Omental fat pad (tissue), 4 donors: ENCODE data around the gene STK32A. TPM values are rescaled to one million over a fixed set of nuclear protein-coding genes. Genes with fewer than 3 reads are reported as not detected.

ENCODE experiments used
- ATAC-seq: fragments of 150-250 bp; one replicate; pipeline ENCODE4 v1.9.1; 2016; ENCODE audit warnings: mild to moderate bottlenecking, moderate library complexity; ENCODE audit not compliant: low FRiP score
- DNase-seq: peaks from one replicate; pipeline ENCODE4 v3.0.0-alpha.2; 2019; ENCODE audit warnings: low spot score
- small RNA-seq: library from RNA; depleted of rRNA; stranded (forward); fragments of <200 nt; gene quantifications from one replicate; pipeline ENCODE3, GENCODE V24; 2016
- total RNA-seq, 4 donors: library from RNA; depleted of rRNA; stranded (reverse); fragments of >200 nt; gene quantifications; one replicate each; pipeline ENCODE4 v1.1.0, GENCODE V29; 2016
- TF ChIP-seq, protein P1 (sequence below), 3 donors: fragments of 450-650 bp; IDR thresholded peaks; one replicate each; pipeline ENCODE4 v1.5.1; 2016 to 2017; ENCODE audit warnings: antibody characterized with exemption in 3 of 3, mild to moderate bottlenecking in 3 of 3, moderate library complexity in 2 of 3

STK32A gene
- total RNA-seq, 4 donors from 2014 or later, result 0.48 to 12.3 (median 4.9) TPM

- TF ChIP-seq, protein P1, sequence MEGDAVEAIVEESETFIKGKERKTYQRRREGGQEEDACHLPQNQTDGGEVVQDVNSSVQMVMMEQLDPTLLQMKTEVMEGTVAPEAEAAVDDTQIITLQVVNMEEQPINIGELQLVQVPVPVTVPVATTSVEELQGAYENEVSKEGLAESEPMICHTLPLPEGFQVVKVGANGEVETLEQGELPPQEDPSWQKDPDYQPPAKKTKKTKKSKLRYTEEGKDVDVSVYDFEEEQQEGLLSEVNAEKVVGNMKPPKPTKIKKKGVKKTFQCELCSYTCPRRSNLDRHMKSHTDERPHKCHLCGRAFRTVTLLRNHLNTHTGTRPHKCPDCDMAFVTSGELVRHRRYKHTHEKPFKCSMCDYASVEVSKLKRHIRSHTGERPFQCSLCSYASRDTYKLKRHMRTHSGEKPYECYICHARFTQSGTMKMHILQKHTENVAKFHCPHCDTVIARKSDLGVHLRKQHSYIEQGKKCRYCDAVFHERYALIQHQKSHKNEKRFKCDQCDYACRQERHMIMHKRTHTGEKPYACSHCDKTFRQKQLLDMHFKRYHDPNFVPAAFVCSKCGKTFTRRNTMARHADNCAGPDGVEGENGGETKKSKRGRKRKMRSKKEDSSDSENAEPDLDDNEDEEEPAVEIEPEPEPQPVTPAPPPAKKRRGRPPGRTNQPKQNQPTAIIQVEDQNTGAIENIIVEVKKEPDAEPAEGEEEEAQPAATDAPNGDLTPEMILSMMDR (IDR thresholded peaks at IDR 0.05), result no peak
- no peak for ATAC-seq
These were observed 196.8 kb downstream of the STK32A start for GRCh38 chr5:147431586-147431985.

DNA sequence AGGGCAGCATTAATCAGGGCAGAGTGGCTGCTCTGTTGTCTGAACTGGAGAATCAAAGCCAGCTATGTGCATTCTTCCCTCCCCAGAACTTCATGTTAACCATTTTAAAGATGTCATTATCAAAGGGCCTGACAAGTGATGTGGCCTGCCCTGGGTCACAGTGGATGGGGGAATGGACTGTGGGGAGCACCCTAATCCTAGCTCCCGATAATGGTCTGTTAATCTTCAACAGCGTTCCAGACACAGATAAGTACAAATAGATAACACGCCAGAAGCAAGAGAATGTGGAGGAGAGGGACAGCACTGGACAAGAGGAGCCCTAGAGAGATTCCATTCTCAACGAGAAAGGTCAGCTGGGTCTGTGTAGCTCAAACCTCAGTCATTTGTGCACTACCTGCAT, 197.5 kb downstream of the STK32A start:
- DNase-seq, result no peak
- ATAC-seq, result no peak
- TF ChIP-seq, protein P1 (IDR thresholded peaks at IDR 0.05), result no peak

More at GRCh38 chr5:147431586-147431985, 196.8 kb downstream of the STK32A start:
- no peak for DNase-seq

- TF ChIP-seq, protein P1 (IDR thresholded peaks at IDR 0.05), result no peak
- ATAC-seq (no peak), DNase-seq (no peak)
These were observed 199.2 kb downstream of the STK32A start for GRCh38 chr5:147434049-147434448.

DNA sequence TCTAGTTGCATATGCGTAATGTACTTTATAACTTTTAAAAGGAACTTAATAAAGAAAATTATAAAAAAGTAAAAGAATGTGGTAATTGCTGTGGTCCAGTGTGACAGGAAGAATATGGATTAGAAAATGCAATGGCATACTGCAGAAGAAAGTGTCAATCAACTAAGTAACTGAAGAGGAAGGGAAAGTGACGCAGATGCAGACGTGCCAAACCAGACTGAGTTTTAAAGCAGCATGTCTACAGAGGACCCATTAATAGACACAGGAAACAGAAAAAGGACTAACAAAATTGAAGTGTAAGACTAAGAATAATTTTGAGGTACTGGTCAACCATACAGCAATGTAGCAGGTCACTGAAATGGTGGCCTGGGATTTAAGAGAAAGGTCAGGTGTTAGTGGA, 201.8 kb downstream of the STK32A start:
- DNase-seq, result no peak
- no peak for ATAC-seq
- TF ChIP-seq, protein P1 (IDR thresholded peaks at IDR 0.05), result no peak

DNA sequence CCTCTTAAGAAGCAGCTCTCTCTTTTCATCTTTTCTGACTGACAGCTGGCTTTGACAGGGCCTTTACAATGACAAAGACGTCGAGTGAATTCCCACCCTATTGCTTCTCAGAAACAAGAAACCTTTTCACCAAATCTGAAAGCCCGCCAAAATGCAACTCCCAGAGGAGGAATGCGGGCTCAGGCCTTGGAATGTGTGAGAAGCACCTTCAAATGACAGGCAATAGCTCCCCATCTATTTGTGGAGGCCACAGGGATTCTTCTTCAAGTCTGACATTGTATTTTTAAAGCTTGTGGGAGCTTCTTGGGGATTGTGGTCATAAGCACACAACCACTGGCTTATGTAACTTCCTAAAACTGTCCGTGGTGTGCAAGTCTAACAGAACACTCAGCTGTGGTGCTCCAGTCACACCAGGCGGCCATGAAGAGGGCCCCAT, 202.4 kb downstream of the STK32A start:
- TF ChIP-seq, protein P1 (IDR thresholded peaks at IDR 0.05), result no peak
- ATAC-seq, result no peak
- DNase-seq, result no peak

Small RNAs within 50 kb of the gene (small RNA-seq; reads per million reads assigned to genes)
- gene AC011373.1, result not detected
